NCI-H510A treated with DMSO at 0.1 percent for 48 hours (cell line): ENCODE data around the gene ABCC4.

ENCODE experiments used
- DNase-seq: peaks from one replicate; lab custom pipeline; 2025; lab: John Stamatoyannopoulos, UW

The ABCC4 gene

DNA sequence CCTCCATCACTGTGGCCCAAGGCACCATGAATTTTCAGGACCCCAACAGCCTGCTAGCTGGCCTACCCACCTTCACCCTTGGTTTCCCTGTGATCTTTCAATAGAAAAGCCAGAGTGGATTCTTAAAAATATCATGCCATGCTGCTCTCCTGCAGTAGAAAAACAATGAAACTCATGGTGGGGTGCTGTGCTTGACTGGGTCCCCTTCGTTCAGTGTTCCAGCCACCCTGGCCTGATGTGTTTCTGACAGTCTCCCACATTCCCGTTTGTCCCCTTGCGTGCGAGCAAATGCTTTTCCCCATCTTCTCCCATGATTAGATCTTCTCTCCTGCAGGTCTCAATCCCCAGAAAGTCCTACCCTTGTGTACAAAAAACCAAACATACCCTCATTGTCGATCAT is 43.2 kb downstream of the ABCC4 start:
- no peak for DNase-seq

DNA sequence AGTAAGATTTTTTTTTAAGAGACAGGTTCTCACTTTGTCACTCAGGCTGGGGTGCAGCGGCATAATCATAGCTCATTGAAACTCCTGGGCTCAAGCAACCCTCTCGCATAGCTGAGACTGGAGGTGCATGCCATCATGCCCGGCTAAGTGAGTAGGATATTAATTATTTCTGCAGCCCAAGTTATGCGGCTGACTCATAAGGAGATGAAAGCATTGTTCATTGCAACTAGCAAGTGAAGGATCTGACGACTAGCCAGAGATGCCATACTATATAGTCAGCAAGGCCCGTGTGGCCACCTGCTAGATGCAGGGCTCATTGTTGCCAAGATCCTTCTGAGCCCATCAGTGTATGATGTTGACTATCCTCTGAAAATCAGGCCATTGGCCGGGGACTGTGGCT is 45.2 kb downstream of the ABCC4 start:
- DNase-seq, result no peak

DNA sequence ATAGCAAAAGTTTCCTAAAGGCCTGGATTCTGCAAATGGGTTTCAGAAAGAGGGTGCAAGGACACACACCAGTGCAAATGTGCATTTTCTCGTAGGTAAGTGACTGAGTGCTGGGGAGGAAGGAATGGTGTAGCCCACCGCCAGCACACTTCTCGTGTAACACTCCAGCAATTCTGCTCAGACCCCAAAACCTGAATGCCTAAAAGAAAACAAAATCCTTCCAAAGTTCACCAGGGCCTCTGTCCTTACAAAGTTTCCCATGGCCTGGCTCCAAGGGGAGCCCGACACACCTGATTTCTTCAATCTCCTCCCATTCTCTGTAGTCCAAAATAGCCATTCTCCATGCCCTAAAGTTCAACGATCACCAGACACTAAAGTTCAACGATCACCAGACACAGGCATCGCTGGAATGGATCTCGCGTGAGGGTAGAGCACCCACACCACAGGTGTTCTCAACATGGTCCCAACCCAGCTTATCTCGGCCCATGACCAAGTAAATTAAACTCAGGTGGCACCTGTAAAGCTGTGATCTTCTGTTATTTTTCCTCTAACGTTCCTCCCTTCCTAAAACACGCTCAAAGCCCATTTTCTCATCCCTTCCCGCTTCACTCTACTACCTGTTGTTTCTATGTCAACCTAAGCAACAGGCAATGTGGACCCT is 46.0 kb downstream of the ABCC4 start:
- no peak for DNase-seq

DNA sequence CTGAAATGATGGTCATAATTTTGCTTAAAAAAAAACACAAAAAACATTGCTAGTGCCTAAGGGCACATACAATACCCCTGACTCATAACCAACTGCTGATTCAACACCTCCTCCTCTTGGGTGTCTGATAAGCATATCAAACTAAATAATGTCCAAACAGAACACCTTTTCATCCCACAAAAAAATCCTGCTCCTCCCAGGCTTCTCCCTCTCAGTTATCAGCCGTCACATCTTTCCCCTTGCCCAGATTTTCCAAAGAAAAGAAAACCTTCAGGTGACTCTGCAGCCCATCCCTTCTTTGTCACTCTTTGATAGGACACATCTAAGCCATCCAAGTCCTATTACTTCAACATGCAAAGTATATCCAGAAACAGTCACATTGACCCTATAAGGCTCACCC is 46.9 kb downstream of the ABCC4 start:
- DNase-seq, result no peak

DNA sequence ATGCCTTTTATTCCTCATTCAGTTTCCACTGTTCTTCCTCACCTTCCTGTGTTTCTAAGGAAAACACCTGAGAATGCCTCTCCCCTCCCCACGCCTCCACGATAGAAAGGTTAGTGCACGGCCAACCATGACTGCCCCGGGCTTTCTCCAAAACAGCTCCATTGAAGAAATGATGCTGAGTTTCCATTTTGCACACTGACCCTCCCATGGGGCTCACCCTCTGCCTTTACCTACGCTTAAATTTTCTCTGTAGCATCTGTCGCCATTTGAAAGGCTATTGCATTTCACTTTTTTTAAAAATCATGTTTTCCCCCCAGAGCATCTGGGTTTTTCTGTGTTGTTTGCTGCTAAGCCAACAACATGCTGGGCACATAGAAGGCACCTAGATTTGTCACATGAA is 48.2 kb downstream of the ABCC4 start:
- DNase-seq, result no peak

DNA sequence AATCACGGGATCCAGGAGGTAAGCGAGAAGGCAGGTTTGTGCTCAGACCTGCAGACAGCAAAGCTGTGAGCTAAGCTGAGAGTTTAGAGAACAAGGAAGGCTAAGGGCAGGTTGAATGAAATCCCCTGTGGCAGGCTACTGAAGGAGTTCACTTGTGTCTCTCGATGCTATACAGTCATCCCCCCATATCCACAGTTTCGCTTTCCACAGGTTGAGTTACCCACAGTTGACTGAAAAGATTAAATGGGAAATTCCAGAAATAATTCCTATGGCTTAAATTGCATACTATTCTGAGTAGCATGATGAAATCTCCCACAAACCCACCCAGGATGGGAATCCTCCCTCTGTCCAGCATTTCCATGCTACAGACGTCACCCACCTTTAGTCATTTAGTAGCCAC is 49.6 kb downstream of the ABCC4 start:
- no peak for DNase-seq

DNA sequence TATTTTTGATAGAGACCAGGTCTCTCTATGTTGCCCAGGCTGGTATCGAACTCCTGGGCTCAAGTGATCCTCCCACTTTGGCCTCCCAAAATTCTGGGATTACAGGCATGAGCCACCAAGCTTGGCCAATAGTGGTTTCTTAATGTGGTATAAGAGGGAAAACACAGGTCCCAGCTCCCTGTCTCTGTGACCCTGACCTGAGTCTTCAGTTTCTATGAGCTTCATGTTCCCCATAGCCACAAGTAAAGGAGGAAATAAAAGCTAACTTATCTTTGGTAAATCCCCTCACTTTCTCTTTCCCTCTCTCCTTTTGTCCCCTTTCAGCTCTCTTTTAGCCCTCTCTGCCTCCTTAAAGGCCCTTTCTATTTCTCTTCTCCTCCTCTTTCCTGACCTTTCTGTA is 50.3 kb downstream of the ABCC4 start:
- DNase-seq, result no peak

DNA sequence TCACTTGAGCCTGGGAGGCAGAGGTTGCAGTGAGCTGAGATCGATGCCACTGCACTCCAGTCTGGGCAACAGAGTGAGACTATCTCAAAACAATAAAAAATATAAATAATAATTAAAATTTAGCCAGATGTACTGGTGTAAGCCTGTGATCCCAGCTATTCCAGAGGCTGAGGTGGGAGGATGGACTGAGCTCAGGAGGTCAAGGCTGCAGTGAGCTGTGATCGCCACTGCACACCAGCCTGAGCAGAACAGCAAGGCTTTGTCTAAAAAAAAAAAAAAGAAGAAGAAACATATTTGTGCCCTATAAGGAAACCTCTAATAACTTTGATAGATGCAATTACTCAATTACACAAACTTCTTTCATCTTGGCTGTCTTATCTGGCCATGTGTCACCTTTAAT is 52.3 kb downstream of the ABCC4 start:
- no peak for DNase-seq

DNA sequence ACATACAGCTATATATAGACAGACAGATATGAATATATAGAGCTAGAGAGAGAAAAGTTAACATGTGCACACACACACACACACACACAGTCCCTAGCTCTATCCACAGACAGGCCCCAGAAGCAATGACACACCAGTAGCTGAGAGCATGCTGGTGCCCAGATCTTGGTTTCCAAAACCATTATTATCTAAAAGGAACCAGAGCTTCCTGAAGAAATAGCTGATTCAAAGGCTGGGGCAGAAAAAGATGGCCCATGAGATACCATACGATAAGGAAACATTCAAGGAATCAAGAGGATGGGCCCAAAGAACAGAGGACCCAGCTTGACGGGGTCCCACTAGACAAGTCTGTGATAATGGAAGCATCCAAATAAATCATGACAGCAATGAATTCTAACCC is 53.4 kb downstream of the ABCC4 start:
- DNase-seq, result no peak

DNA sequence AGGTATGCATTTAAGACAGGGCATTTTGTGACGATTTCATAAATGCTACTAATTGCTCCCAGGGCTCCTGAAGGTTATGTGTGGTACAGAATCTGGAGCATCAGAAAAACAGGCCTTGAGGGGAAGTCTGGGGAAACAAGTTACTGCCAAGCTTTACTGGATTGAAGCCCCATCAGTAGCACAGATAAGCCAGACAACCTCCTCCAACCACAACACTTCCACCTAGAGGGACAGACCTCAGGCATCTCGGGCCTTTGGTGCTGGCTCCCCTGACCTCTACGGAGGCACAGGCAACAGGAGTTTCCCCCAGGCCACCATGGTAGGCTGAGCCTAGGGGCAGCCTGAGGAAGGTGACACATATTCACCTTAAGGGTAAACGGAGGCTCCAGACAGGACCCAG is 54.1 kb downstream of the ABCC4 start:
- DNase-seq, result no peak

DNA sequence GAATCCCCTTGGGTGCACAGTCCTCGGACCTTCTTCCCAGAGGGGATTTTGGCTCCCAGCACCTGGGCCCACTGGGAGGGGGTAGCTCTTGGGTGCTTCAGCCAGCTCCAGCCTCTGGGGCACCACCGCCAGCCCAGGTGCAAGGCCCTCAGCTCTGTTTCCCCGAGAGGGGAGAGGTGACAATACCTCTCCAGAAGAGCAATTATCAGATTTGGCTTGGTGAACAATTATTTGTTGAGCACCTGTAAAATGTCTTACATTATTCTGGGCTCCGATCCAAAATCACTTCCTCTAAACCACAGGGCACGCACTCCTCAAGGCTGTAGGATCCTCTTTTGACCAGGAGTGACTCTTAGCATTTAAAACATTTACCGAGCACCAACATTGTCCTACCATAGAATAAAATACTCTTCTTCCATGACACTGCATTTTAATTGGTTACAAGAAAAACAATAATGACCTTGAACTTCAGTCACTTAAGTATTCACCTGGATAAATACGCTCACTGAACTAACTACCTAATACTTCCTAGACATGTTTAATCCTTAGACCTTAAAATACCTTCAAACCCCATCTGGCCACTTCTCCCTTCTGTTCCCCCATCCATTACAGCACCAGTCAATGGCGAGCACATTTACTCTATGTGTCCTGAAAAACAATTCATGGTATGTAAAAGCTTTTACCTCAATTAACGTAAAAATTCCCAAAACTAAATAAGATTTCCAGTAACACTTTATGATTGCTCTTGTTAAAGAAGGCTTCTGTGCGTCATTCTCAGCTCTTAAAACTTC is 54.8 kb downstream of the ABCC4 start:
- peak; percentile 65 for DNase-seq

DNA sequence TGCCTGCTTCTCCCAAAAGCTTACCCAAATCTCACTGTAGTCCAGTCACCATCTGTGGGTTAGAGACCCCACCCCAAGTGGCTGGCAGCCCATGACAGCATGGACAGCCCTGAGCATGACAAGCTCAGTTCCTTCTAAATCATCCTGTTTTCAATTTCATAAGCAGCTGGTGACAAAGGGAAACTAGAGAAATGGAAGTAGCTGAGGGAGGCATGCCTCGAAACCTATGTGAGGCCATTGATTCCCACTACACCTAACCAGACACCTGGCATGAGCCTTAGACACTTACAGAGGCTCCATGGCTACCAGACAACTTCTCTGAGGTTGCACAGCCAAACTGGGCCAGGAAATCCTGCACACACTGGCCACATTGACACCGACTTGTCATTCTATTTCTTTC is 56.2 kb downstream of the ABCC4 start:
- DNase-seq, result no peak

DNA sequence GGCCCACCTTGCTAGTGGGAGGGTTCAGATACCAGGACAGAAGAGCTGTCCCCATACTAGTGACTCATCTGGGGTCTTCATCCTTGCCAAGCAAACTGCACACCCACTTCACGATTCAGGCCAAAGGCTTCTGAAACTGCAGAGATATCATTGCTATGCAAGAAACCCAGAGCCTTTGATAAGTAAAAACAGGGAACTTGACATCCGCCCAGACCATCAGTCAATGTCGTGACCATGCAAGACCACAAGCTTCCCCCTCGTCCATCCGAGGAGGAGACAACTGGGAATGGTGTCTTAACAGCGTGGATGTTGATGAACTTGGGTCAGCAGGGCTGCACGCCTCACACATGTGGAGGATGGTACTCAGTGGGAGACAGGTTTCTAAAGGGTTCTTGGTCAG is 58.0 kb downstream of the ABCC4 start:
- DNase-seq, result no peak

DNA sequence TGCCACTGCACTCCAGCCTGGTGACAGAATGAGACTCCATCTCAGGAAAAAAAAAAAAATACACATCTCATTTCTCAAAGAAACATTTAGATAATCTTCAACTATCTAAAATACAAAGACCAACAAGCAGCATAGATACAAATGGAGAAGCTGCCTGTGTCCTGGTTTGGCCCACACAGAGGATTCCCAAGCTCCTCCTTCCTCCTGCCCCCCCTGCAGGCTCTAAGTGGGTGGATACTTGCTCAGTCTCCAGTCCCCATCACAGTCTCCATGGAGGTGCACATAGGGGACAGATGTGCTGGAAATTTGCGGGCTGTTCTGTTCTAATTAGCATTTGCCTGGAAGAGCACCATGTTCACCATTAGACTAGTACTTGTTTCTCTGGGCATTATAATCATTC is 59.9 kb downstream of the ABCC4 start:
- DNase-seq, result no peak

DNA sequence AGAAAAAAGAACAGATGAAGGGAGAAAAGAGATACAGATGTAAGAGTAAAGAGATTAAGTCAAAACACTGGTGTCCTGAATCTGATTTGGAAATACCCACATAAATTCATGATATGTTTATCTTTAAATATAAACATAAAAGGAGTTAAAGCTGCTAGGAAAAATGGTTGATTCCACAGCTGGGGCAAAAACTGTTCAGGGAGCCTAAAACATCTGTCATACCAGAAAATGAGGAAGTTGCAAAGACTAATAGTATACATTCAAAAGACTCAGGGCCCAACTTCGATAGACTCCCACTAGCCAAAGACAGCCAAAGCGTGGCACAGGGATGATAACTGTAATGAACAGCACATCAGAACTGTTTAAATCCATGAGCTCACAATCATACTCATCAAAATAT is 62.0 kb downstream of the ABCC4 start:
- no peak for DNase-seq

DNA sequence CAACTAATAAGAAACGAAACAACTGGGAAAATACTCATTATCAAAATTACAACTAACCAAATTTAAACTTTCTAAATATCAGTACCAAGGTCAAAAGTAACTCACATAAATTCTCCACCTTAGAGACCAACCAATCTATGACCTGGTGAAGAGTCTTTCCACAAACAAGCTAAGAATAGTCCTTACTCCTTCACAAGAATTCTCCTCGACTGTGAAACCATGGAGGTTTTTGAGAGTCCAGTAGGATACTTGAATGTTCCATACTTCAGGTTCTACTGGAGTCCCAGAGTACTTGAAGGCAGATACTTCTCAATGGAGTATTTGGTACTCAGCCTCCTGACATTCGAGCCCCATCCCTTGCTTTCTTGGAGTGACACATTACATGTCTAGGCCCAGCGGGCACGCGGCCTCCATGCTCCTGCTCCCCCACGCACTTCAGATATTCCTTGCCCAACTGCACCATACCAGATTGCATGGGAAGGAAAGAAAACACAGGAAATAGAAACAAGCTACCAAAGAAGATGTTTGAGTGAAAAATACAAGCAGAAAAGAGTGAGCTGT is 63.9 kb downstream of the ABCC4 start:
- DNase-seq, result no peak

DNA sequence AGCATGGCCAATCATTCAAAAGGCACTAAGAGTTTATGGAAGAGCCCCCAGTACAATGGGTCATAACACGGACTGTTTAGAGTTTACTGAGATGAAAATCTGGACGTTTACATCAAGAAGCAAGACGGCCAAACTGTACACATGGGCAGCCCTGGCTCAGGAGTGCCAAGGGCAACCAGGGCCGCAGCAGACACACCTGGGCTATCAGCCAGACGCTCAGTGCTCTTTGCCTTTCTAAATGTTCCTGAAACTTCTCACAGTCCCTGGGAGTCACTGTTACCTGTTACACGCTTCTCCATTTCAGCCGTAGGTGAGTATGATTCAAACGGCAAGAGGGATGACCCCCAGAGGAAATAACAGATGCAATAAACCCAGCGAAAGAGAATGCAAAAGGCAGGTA is 64.5 kb downstream of the ABCC4 start:
- no peak for DNase-seq

DNA sequence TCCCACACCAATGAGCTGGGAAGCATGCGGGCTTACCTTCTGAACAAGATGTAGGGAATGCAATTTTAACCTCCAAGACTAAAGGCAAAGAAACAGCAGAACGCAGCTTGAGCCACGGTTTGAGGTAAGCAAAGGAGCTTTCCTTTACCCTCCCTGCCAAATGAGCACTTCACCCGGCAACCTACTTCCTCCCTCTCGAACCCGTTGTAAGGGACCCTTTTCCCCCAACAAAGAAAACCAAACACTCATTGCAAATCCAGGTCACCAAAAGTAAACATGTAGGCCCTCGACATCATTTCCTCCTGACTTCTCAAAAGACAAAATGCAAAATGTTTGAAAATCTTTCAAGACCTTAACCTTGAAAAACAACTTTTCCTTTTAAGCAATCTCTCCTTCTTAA is 65.3 kb downstream of the ABCC4 start:
- DNase-seq, result no peak

DNA sequence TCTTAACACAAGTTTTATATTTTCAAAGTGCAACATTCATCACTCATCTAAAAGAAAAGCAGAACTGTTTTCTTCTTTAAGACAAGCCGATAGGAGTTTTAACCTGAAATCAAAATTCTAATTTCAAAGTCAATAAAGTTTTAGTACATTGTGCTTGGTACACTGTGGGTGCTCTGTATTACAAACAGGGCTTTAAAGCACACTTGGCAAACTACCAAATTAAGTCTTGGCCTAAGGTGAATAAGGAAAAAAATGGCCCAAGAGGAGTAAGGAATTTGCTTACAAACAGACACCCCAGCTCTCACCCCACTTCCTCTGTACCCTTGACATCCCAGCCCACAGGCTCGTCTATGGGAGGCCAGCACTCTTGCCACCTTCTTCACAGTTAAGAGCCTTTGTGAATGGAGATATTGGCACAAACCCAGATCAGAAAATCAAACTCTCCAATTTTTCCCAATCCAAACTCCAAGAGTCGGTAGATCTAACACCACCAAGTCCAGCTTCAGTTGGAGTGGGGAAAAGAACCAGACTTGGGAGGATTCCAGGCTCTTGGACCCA is 66.0 kb downstream of the ABCC4 start:
- no peak for DNase-seq

DNA sequence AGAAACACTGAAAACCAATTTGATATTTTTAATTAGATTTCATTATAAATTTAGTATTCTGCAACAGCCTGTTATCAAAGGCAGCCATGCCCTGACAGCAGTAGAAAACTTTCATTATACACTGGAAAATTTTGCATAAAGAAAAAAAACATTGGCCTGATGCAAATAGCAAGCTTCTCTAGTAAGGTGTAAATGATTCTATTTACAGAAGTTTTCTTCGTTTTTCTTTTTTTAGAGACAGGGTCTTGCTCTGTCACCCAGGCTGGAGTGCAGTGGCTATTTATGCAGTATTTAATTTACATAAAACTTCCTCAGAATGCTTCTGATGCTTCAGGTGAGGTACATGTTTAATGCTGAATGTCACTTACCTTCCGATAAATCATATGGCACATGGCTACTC is 67.0 kb downstream of the ABCC4 start:
- no peak for DNase-seq

DNA sequence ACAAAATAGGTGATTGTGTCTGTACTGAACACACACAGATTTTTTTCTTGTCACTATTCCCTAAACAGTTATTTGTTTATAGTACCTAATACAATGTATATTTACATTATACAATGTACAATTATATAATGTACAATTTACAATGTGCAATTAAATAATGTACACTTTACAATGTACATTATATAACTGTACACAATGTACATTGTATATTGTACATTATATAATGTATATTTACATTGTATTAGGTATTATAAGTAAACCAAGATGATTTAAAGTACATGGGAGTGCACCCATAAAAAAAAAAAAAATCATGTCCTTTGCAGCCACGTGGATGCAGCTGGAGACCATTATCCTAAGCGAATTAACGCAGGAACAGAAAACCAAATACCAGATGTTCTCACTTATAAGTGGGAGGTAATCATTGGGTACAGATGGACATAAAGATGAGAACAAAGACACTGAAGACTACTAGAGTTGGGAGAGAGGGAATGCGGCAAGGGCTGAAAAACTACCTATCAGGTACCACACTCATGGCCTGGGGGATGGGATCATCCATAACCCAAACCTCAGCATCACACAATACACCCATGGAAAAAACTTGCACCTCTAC is 68.1 kb downstream of the ABCC4 start:
- DNase-seq, result no peak

DNA sequence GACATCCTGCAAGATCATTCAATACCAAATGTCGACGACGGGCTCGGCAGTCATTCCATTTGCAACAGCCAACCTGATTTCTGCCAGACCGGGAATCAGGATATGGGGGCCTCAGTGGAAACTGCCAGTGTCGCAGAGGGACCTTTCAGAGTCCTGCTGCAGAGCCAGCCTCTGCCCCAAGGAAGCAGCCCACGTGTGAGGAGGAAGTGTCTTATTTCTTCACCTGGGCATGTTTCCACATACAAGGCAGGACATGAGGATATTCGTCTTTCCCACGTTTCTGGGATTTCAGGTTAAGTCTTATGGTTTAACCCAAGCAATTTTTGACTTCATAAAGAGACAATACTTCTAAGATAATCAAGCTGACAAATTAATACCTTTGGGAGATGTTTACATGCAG is 69.9 kb downstream of the ABCC4 start:
- no peak for DNase-seq

DNA sequence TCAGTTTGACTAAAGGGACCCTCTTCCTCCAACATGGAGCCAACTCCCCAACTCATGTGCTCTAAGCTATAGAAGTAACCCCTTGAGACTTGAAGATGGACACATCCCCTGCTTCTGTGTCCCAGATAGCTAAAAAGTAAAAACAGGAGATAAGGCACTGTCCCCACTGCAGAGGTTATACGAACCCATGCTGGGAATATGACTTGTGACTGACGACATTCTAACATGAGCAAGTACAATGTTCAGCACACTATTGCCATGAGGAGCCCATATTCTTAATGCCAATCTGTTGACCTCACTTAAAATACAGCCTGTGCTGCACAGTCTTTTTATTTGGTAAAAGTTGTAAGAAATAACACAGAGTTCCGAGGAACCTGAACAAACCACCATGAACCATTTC is 71.4 kb downstream of the ABCC4 start:
- DNase-seq, result no peak
